HepG2 (cell line): ENCODE results near the gene TRPT1. TPM values are rescaled to one million over a fixed set of nuclear protein-coding genes. Genes with fewer than 3 reads are reported as not detected.
A peak's percentile ranks its signal among the peaks of the same experiment; 100 is the strongest.

ENCODE experiments used
- ARID3A ChIP-seq: IDR thresholded peaks from 2 replicates; pipeline ENCODE4 v1.6.1; 2012; ENCODE audit warnings: low read depth, low read length, improper control_type of control experiment
- BHLHE40 ChIP-seq: IDR thresholded peaks from 2 replicates; pipeline ENCODE4 v1.6.1; 2011; ENCODE audit warnings: low read length, improper control_type of control experiment
- FIP1L1 ChIP-seq: fragments of 200-400 bp; formaldehyde crosslinking; IDR thresholded peaks from 2 replicates; pipeline ENCODE4 v1.6.1; 2018; ENCODE audit warnings: low read depth, mild to moderate bottlenecking, low read length, moderate library complexity, borderline replicate concordance; ENCODE audit not compliant: insufficient read depth
- GFI1 ChIP-seq: sonication (generic); formaldehyde crosslinking; IDR thresholded peaks from 2 replicates; pipeline ENCODE4 v1.5.0; 2020; ENCODE audit warnings: missing genetic modification reagents, mild to moderate bottlenecking, borderline replicate concordance
- NFIB ChIP-seq: sonication (generic); formaldehyde crosslinking; IDR thresholded peaks from 2 replicates; pipeline ENCODE4 v1.9.0; 2021; ENCODE audit warnings: missing genetic modification reagents, mild to moderate bottlenecking, borderline replicate concordance
- PATZ1 ChIP-seq: sonication (generic); formaldehyde crosslinking; IDR thresholded peaks from 2 replicates; pipeline ENCODE4 v1.4.0; 2020; ENCODE audit warnings: missing genetic modification reagents
- SMAD1 ChIP-seq: sonication (generic); formaldehyde crosslinking; IDR thresholded peaks from 2 replicates; pipeline ENCODE4 v1.4.0; 2020; ENCODE audit warnings: missing genetic modification reagents, low read depth, mild to moderate bottlenecking, borderline replicate concordance
- TAF1 ChIP-seq: sonication (generic); formaldehyde crosslinking; IDR thresholded peaks from 2 replicates; pipeline ENCODE4 v1.4.0; 2020; ENCODE audit warnings: missing genetic modification reagents
- TOPORS ChIP-seq: sonication (generic); formaldehyde crosslinking; IDR thresholded peaks from 2 replicates; pipeline ENCODE4 v1.8.0; 2023; ENCODE audit warnings: mild to moderate bottlenecking, missing genetic modification reagents
- ZNF121 ChIP-seq: sonication (generic); formaldehyde crosslinking; IDR thresholded peaks from 2 replicates; pipeline ENCODE4 v1.5.0; 2020; ENCODE audit warnings: mild to moderate bottlenecking, missing genetic modification reagents
- ZNF382 ChIP-seq: sonication (generic); formaldehyde crosslinking; IDR thresholded peaks from 2 replicates; pipeline ENCODE4 v1.5.0; 2020; ENCODE audit warnings: missing genetic modification reagents, mild to moderate bottlenecking, borderline replicate concordance
- ZNF430 ChIP-seq: sonication (generic); formaldehyde crosslinking; IDR thresholded peaks from 2 replicates; pipeline ENCODE4 v1.9.0; 2021; ENCODE audit warnings: mild to moderate bottlenecking, missing genetic modification reagents
- ZNF605 ChIP-seq: sonication (generic); formaldehyde crosslinking; IDR thresholded peaks from 2 replicates; pipeline ENCODE4 v1.8.0; 2022; ENCODE audit warnings: mild to moderate bottlenecking, missing genetic modification reagents
- ZNF780A ChIP-seq: sonication (generic); formaldehyde crosslinking; IDR thresholded peaks from 2 replicates; pipeline ENCODE4 v1.8.0; 2022; ENCODE audit warnings: mild to moderate bottlenecking, missing genetic modification reagents, moderate library complexity
- ZNF816 ChIP-seq: sonication (generic); formaldehyde crosslinking; IDR thresholded peaks from 2 replicates; pipeline ENCODE4 v1.8.0; 2022; ENCODE audit warnings: missing genetic modification reagents, mild to moderate bottlenecking, borderline replicate concordance
- ZSCAN9 ChIP-seq: IDR thresholded peaks from 2 replicates; pipeline ENCODE4 v1.6.1; 2016; ENCODE audit warnings: borderline replicate concordance
- ZUFSP ChIP-seq: sonication (generic); formaldehyde crosslinking; IDR thresholded peaks from 2 replicates; pipeline ENCODE4 v1.9.0; 2021; ENCODE audit warnings: missing genetic modification reagents, mild to moderate bottlenecking, borderline replicate concordance
- polyA plus RNA-seq, 8 experiments: library from polyadenylated mRNA; depleted of rRNA in 3 of 8; stranded (reverse) in 7 of 8; unstranded in 1 of 8; fragments of >200 nt; fragmentation: Illumina TruSeq in 4 of 8; extraction: Trizol in 4 of 8; gene quantifications; 2 replicates each; pipeline versions ENCODE4 v1.2.1 to v1.2.3, GENCODE V29; 2011 to 2016; ENCODE audit warnings: low read depth in 4 of 8, missing spikeins in 1 of 8, mixed read lengths in 1 of 8; ENCODE audit not compliant: insufficient read depth in 1 of 8
- total RNA-seq, 5 experiments: library from RNA; depleted of rRNA; stranded (reverse); fragments of >200 nt; fragmentation: Illumina TruSeq; extraction: Trizol; gene quantifications; 2 replicates each; pipeline ENCODE4 v1.2.3, GENCODE V29; 2016; ENCODE audit warnings: low read depth in 1 of 5
- TF ChIP-seq, protein P1 (sequence below): fragments of 450-650 bp; IDR thresholded peaks from 2 replicates; pipeline ENCODE4 v1.6.1; 2016
- TF ChIP-seq, protein P2 (sequence below): sonication (generic); formaldehyde crosslinking; IDR thresholded peaks from 2 replicates; pipeline ENCODE4 v1.5.0; 2020; ENCODE audit warnings: mild to moderate bottlenecking, missing genetic modification reagents, borderline replicate concordance

TRPT1 gene
- total and polyA plus RNA-seq, 2 of the 13 experiments (the other 11 are each of a cell fraction or from before 2014, with no cell fraction given): 24.8 to 40.7 TPM

DNA sequence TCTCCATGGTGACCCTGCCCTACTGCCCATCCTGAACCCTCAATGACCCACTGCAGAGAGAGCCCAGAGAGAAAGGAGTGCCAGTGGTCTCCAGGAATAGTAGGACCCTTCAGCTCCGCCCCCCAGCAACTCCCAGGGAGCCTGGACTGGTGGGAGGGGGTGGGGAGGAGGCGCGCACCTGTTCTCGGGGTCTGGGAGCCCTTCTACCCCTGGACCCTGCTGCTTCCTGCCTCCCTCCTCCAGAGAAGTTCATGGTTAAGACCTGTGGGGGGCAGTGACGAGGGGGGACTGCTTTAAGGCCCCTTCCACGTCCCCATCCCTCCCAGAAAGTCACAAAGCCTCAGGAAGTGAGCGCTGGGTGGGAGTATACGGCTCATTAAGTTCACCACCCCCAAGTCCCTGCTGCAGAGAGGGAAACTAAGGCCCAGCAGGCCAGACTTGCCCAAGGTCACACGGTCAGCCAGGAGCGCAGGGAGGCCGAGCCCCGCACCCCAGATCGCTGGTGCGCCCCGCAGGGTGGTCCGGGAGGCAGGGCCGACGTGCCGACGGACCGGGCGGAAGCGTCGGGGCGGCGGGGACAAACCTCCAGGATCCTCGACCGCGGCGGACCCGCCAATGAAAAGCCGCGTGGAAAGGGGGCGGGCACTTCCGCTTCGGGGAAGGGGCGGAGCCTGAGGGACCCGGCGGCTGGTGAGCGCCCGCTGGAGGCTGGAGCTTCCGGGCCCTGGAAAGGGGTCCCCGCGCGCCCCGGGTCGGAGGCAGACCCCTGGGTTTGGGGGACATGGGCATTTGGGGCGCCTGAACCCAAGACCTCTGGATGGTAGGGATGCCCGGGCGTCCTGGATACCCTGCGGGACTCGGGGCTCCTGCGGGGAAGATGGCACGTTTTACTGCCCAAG, at the start of gene TRPT1, which contains the start of gene NUDT22 (continued):
- TF ChIP-seq PATZ1 (CRISPR knock-in tag) (no peak), TAF1 (CRISPR knock-in tag) (peak; percentile 80; the same call in 1 of the 2 replicates), ZUFSP (CRISPR knock-in tag) (no peak), FIP1L1 (no peak), ZNF121 (CRISPR knock-in tag) (peak; percentile 35; the same call in 1 of the 2 replicates), ARID3A (no peak), BHLHE40 (no peak), ZNF605 (no peak; the same call in none of the 2 replicates), NFIB (CRISPR knock-in tag) (no peak), ZNF780A (CRISPR knock-in tag) (no peak), SMAD1 (CRISPR knock-in tag) (no peak), TOPORS (CRISPR knock-in tag) (0 out of 2 replicates have a peak, but pooled peaks have one; percentile 28), ZSCAN9 (CRISPR knock-in tag) (no peak), ZNF382 (no peak), GFI1 (0 out of 2 replicates have a peak, but pooled peaks have one; percentile 38), ZNF430 (CRISPR knock-in tag) (no peak), ZNF816 (CRISPR knock-in tag) (peak; percentile 68)
- TF ChIP-seq, protein P1, sequence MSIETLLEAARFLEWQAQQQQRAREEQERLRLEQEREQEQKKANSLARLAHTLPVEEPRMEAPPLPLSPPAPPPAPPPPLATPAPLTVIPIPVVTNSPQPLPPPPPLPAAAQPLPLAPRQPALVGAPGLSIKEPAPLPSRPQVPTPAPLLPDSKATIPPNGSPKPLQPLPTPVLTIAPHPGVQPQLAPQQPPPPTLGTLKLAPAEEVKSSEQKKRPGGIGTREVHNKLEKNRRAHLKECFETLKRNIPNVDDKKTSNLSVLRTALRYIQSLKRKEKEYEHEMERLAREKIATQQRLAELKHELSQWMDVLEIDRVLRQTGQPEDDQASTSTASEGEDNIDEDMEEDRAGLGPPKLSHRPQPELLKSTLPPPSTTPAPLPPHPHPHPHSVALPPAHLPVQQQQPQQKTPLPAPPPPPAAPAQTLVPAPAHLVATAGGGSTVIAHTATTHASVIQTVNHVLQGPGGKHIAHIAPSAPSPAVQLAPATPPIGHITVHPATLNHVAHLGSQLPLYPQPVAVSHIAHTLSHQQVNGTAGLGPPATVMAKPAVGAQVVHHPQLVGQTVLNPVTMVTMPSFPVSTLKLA: no peak
- TF ChIP-seq, protein P2, sequence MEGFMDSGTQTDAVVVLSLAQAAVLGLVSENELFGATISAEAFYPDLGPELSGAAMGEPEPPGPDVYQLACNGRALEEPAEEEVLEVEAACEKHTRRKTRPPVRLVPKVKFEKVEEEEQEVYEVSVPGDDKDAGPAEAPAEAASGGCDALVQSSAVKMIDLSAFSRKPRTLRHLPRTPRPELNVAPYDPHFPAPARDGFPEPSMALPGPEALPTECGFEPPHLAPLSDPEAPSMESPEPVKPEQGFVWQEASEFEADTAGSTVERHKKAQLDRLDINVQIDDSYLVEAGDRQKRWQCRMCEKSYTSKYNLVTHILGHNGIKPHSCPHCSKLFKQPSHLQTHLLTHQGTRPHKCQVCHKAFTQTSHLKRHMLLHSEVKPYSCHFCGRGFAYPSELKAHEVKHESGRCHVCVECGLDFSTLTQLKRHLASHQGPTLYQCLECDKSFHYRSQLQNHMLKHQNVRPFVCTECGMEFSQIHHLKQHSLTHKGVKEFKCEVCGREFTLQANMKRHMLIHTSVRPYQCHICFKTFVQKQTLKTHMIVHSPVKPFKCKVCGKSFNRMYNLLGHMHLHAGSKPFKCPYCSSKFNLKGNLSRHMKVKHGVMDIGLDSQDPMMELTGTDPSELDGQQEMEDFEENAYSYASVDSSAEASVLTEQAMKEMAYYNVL (CRISPR knock-in tag): no peak; the same call in 1 of the 2 replicates
